Coronary artery (tissue), 2 donors: Measurements from ENCODE around the gene RGS11.

Experiments used
- DNase-seq: peaks from one replicate; pipeline ENCODE4 v3.0.0-alpha.2; 2017; ENCODE audit warnings: low spot score
- H3K27ac ChIP-seq, 2 donors: fragments of 200-600 bp; sonication (generic); one replicate each; pipeline ENCODE4 v1.5.1; 2016 to 2019
- H3K4me3 ChIP-seq: fragments of 200-600 bp; sonication (generic); 2 replicates; pipeline ENCODE4 v1.5.1; 2016; ENCODE audit warnings: mild to moderate bottlenecking, moderate library complexity
- TF ChIP-seq, protein P1 (sequence below): fragments of 200-600 bp; sonication (generic); IDR thresholded peaks from one replicate; pipeline ENCODE4 v1.5.1; 2019; ENCODE audit warnings: antibody characterized with exemption

The RGS11 gene

GRCh38 chr16:306911-307370, 31.2 kb upstream of the RGS11 start:
- no peak for DNase-seq
- Histone ChIP-seq H3K4me3 (no peak overlapping the region), H3K27ac (no peak overlapping the region)
- TF ChIP-seq, protein P1, sequence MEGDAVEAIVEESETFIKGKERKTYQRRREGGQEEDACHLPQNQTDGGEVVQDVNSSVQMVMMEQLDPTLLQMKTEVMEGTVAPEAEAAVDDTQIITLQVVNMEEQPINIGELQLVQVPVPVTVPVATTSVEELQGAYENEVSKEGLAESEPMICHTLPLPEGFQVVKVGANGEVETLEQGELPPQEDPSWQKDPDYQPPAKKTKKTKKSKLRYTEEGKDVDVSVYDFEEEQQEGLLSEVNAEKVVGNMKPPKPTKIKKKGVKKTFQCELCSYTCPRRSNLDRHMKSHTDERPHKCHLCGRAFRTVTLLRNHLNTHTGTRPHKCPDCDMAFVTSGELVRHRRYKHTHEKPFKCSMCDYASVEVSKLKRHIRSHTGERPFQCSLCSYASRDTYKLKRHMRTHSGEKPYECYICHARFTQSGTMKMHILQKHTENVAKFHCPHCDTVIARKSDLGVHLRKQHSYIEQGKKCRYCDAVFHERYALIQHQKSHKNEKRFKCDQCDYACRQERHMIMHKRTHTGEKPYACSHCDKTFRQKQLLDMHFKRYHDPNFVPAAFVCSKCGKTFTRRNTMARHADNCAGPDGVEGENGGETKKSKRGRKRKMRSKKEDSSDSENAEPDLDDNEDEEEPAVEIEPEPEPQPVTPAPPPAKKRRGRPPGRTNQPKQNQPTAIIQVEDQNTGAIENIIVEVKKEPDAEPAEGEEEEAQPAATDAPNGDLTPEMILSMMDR, result no peak

GRCh38 chr16:305916-306626, 30.3 kb upstream of the RGS11 start:
- Histone ChIP-seq H3K27ac (no peak overlapping the region), H3K4me3 (no peak overlapping the region)
- DNase-seq, result no peak
- TF ChIP-seq, protein P1, result no peak

- no peak overlapping the region for H3K27ac ChIP-seq
- H3K4me3 ChIP-seq, result no peak overlapping the region
- TF ChIP-seq, protein P1, result no peak
- no peak for DNase-seq
Measured at GRCh38 chr16:303760-304505, 28.2 kb upstream of the RGS11 start.

DNA sequence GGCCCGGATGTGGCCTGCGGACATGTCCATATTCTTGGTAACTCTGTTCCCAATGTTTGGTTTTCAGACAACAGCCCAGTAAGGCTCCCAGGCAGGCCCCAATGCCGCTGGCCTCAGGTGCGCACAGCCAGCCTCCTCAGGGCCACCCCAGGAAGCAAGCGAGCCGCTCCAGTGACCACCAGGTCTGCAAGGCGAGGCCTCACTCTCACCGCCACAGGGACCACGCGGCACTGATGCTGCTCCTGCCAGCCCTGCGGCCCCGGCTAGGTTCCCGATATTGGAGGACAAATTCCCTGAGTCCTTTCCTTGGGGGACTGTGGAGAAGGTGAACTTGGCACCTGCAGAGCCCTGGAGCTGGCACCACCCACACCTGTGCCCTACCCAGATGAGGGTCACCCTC, 26.2 kb upstream of the RGS11 start:
- DNase-seq, result no peak
- H3K4me3 ChIP-seq, result no peak overlapping the region
- TF ChIP-seq, protein P1, result no peak

DNA sequence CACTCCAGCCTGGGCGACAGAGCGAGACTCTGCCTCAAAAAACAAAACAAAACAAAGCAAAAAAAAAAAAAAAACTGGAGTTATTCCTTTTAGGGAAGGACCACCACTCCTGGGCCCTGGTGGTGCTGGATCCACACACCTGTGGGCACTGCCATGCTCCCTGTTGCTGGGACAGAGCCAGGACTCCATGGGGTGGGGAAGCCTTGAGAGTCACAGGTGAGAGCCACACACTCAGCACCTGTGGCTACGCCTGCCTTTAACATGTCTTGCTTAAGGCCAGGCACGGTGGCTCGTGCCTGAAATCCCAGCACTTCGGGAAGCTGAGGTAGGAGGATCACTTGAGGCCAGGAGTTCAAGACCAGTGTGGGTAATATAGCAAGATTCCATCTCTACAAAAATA, 25.5 kb upstream of the RGS11 start:
- no peak overlapping the region for H3K4me3 ChIP-seq
- no peak overlapping the region for H3K27ac ChIP-seq
- DNase-seq, result no peak
- TF ChIP-seq, protein P1, result no peak

More for the DNA sequence above, 26.2 kb upstream of the RGS11 start:
- no peak overlapping the region for H3K27ac ChIP-seq

- no peak overlapping the region for H3K27ac ChIP-seq
- no peak overlapping the region for H3K4me3 ChIP-seq
- TF ChIP-seq, protein P1, result no peak
- DNase-seq, result no peak
Measured at GRCh38 chr16:297832-298231, 22.1 kb upstream of the RGS11 start.
